Panc1 (cell line): ENCODE results near the gene SOWAHD. TPM values are rescaled to one million over a fixed set of nuclear protein-coding genes. Genes with fewer than 3 reads are reported as not detected.

ENCODE experiments used
- ATAC-seq: fragments of 200-7000 bp; cut with Tn5 transposase; 2 replicates; pipeline ENCODE4 v1.9.1; 2020; ENCODE audit warnings: mild to moderate bottlenecking, moderate library complexity
- BruUV-seq: library from RNA; stranded (reverse); fragments of 400-500 nt; replicated peaks from 2 replicates; lab custom pipeline; 2021; lab: Mats Ljungman, UMichigan
- CTCF ChIA-PET: fragments of 300-600 bp; sonication (Branson Sonifier 250); formaldehyde crosslinking; loops from one replicate; lab custom pipeline; 2022; ENCODE audit warnings: antibody characterized with exemption; lab: Charles Lee
- POLR2A ChIA-PET: fragments of 300-600 bp; sonication (Branson Sonifier 250); formaldehyde crosslinking; loops from one replicate; lab custom pipeline; 2022; ENCODE audit warnings: antibody characterized with exemption; lab: Charles Lee
- DNase-seq: peaks from one replicate; pipeline ENCODE4 v3.0.0-alpha.2; 2010; ENCODE audit warnings: low read depth, low spot score
- H3K27ac ChIP-seq: 2 replicates; pipeline ENCODE4 v1.5.1; 2011; ENCODE audit warnings: mild to moderate bottlenecking, low read length, inconsistent platforms
- H3K27me3 ChIP-seq: fragments of 200-500 bp; sonication (Bioruptor generic); 2 replicates; pipeline ENCODE4 v1.6.0; 2014; ENCODE audit warnings: low read length, inconsistent platforms; ENCODE audit not compliant: control insufficient read depth, insufficient read depth
- H3K36me3 ChIP-seq: fragments of 200-500 bp; sonication (Bioruptor generic); 2 replicates; pipeline ENCODE4 v1.5.1; 2014; ENCODE audit warnings: inconsistent platforms, mild to moderate bottlenecking, low read length, moderate library complexity; ENCODE audit not compliant: control insufficient read depth, insufficient read depth
- H3K4me1 ChIP-seq: 2 replicates; pipeline ENCODE4 v1.5.1; 2011; ENCODE audit warnings: inconsistent platforms, mild to moderate bottlenecking, low read length, moderate library complexity; ENCODE audit not compliant: control insufficient read depth, insufficient read depth
- H3K4me3 ChIP-seq, 2 experiments: 2 replicates each; pipeline ENCODE4 v1.5.1; 2011 to 2012; ENCODE audit warnings: low read depth in 2 of 2, low read length in 2 of 2, mild to moderate bottlenecking in 2 of 2, inconsistent platforms in 1 of 2, moderate library complexity in 1 of 2
- H3K9me3 ChIP-seq: fragments of 200-500 bp; sonication (Bioruptor generic); 2 replicates; pipeline ENCODE4 v1.5.1; 2014; ENCODE audit warnings: low read depth, mild to moderate bottlenecking, inconsistent platforms, low read length, moderate library complexity; ENCODE audit not compliant: control insufficient read depth, insufficient read depth
- POLR2AphosphoS5 ChIP-seq: IDR thresholded peaks from 2 replicates; pipeline ENCODE4 v1.6.1; 2012; ENCODE audit warnings: mild to moderate bottlenecking, low read depth, low read length, moderate library complexity
- SIN3A ChIP-seq: IDR thresholded peaks from 2 replicates; pipeline ENCODE4 v1.6.1; 2012; ENCODE audit warnings: low read depth, mild to moderate bottlenecking, low read length, moderate library complexity, borderline replicate concordance; ENCODE audit not compliant: insufficient read depth
- TCF7L2 ChIP-seq: IDR thresholded peaks from 2 replicates; pipeline ENCODE4 v1.6.1; 2011; ENCODE audit warnings: mild to moderate bottlenecking, low read depth, low read length, inconsistent platforms
- in situ Hi-C: cut with HindIII; loops from 2 replicates; pipeline ENCODE4 v1.10.0; 2016; ENCODE audit warnings: low sequenced_read_pairs, low pct_unique_long_range_greater_than_20kb
- intact Hi-C: fragments of 100-400 bp; cut with micrococcal nuclease; formaldehyde crosslinking; loops from one replicate; pipeline ENCODE4 v1.10.0; 2022; ENCODE audit not compliant: unreplicated experiment
- total RNA-seq: library from RNA; stranded (reverse); gene quantifications from one replicate; pipeline ENCODE4 v1.2.1, GENCODE V29; 2021; ENCODE audit not compliant: unreplicated experiment
- TF ChIP-seq, protein P1 (sequence below), 2 experiments: IDR thresholded peaks; 2 replicates each; pipeline ENCODE4 v1.6.1; 2011 to 2012; ENCODE audit warnings: low read depth in 2 of 2, control low read depth in 1 of 2, low read length in 1 of 2, mild to moderate bottlenecking in 1 of 2, moderate library complexity in 1 of 2; ENCODE audit not compliant: insufficient read depth in 1 of 2
- TF ChIP-seq, protein P2 (sequence below): fragments of 450-650 bp; IDR thresholded peaks from 2 replicates; pipeline ENCODE4 v1.5.1; 2017; ENCODE audit warnings: mild to moderate bottlenecking

Gene SOWAHD
- total RNA-seq, 1 experiment from 2014 or later, result 1.1 TPM

DNA sequence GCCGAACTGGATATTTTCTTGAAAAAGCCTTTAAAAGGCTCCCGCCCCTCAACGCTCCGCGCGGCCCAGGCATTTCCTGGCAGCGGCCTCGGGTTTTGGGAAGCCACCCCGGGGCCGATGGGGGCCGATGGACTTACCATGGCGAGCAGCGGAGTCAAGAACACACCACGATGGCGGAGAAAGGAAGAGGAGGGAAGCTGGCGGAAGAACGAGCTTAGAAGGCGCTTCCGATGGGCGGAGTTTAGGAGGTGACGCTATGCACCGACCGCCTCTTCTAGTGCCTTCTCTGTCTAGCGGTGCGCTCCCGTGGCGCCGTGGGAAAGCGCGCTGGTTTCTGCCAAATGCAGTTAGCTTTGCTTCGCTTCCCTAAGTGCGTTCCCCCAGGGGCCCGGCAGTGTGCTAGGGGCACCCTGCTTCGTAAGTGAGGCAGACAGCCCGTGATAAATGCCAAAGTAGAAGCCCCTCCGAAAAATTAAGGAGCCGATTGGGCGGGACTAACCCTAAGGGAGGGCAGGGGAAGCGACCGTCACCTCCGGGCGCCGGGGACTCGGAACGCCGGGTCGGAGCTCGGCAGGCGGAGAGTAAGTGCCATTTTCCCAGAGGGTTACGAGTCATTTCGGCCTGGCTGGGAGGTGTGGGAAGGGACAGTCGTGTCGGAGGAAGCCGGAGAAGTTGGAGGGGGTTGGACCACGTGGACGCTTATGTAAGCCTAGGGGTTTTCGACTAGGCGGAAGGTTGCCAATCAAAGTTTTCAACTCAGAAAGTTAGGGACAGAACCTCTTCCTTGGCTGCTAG lies 33.2 kb downstream of the SOWAHD start, which contains the start of gene RPL39:
Gene RPL39, minus strand, starts transcription at position 194 of the 795 bp plus-strand sequence. Its CDS starts 54 bp downstream, at position 140.
- in situ Hi-C loops (no loop called here), intact Hi-C loops (loop anchor here (5.0 kb wide), 1 partner anchor 81 kb away; the partner anchor contains the start of genes NDUFA1 and RNF113A)
- POLR2A ChIA-PET, result interaction anchor here (0.5 to 1.6 kb wide), 12 partner anchors 10 to 409 kb away, joined by 3 to 12 read pairs (median 4); partner anchors contain the start of genes SOWAHD and UPF3B
- CTCF ChIA-PET, result interaction anchor here (0.5 to 1.0 kb wide), 4 partner anchors 38 to 130 kb away, joined by 3 to 4 read pairs (median 4); partner anchors contain the start of gene UPF3B
- Histone ChIP-seq H3K4me3 (peak within 1 kb of the TSS; percentile 89 to 97), H3K27me3 (no peaks in the 10 kb centered on the region), H3K27ac (peak within 1 kb of the TSS; percentile 89), H3K36me3 (peaks cover 9% of the 10 kb centered on the region; the same call in 1 of the 2 replicates), H3K4me1 (peaks cover 16% of the 10 kb centered on the region), H3K9me3 (no peaks in the 10 kb centered on the region)
- peak; percentile 98 for ATAC-seq
- TF ChIP-seq, protein P1, sequence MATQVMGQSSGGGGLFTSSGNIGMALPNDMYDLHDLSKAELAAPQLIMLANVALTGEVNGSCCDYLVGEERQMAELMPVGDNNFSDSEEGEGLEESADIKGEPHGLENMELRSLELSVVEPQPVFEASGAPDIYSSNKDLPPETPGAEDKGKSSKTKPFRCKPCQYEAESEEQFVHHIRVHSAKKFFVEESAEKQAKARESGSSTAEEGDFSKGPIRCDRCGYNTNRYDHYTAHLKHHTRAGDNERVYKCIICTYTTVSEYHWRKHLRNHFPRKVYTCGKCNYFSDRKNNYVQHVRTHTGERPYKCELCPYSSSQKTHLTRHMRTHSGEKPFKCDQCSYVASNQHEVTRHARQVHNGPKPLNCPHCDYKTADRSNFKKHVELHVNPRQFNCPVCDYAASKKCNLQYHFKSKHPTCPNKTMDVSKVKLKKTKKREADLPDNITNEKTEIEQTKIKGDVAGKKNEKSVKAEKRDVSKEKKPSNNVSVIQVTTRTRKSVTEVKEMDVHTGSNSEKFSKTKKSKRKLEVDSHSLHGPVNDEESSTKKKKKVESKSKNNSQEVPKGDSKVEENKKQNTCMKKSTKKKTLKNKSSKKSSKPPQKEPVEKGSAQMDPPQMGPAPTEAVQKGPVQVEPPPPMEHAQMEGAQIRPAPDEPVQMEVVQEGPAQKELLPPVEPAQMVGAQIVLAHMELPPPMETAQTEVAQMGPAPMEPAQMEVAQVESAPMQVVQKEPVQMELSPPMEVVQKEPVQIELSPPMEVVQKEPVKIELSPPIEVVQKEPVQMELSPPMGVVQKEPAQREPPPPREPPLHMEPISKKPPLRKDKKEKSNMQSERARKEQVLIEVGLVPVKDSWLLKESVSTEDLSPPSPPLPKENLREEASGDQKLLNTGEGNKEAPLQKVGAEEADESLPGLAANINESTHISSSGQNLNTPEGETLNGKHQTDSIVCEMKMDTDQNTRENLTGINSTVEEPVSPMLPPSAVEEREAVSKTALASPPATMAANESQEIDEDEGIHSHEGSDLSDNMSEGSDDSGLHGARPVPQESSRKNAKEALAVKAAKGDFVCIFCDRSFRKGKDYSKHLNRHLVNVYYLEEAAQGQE (IDR thresholded peaks at IDR 0.05; ENCODE audit: insufficient read depth in 1 of 2, low read depth in 2 of 2, low read length in 1 of 2), result 0 out of 4 replicates have a peak, but pooled peaks of 1 of the 2 experiments have one; percentile 15
- TF ChIP-seq SIN3A (peak; percentile 59; the same call in 1 of the 2 replicates), POLR2AphosphoS5 (peak; percentile 99), TCF7L2 (no peak)
- TF ChIP-seq, protein P2, sequence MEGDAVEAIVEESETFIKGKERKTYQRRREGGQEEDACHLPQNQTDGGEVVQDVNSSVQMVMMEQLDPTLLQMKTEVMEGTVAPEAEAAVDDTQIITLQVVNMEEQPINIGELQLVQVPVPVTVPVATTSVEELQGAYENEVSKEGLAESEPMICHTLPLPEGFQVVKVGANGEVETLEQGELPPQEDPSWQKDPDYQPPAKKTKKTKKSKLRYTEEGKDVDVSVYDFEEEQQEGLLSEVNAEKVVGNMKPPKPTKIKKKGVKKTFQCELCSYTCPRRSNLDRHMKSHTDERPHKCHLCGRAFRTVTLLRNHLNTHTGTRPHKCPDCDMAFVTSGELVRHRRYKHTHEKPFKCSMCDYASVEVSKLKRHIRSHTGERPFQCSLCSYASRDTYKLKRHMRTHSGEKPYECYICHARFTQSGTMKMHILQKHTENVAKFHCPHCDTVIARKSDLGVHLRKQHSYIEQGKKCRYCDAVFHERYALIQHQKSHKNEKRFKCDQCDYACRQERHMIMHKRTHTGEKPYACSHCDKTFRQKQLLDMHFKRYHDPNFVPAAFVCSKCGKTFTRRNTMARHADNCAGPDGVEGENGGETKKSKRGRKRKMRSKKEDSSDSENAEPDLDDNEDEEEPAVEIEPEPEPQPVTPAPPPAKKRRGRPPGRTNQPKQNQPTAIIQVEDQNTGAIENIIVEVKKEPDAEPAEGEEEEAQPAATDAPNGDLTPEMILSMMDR, result no peak
- peak; percentile 61 for DNase-seq
- no TSS peak for BruUV-seq

- in situ Hi-C loops, result no loop called here
- ChIA-PET POLR2A (interaction anchor here (1.2 kb wide), 1 partner anchor 10 kb away, joined by 4 read pairs; the partner anchor contains the start of gene RPL39), CTCF (no interaction called here)
- H3K27ac ChIP-seq, result no peak overlapping the region
- no peaks in the 10 kb centered on the region for H3K9me3 ChIP-seq
- no peaks in the 10 kb centered on the region for H3K4me1 ChIP-seq
- H3K36me3 ChIP-seq, result no peaks in the 10 kb centered on the region
- TF ChIP-seq, protein P2, result no peak
- TF ChIP-seq SIN3A (no peak), TCF7L2 (no peak), POLR2AphosphoS5 (no peak)
- TF ChIP-seq, protein P1 (IDR thresholded peaks at IDR 0.05; ENCODE audit: insufficient read depth in 1 of 2, low read depth in 2 of 2, low read length in 1 of 2), result no peak
- DNase-seq (no peak), ATAC-seq (no peak)
- BruUV-seq, result no TSS peak
- intact Hi-C loops, result no loop called here
- no peak overlapping the region for H3K4me3 ChIP-seq
- no peaks in the 10 kb centered on the region for H3K27me3 ChIP-seq
Measured at GRCh38 chrX:119801253-119802221, 43.1 kb downstream of the SOWAHD start.
